AML-193 (cell line): ENCODE results near the gene ZNF417.
"Not testable (repeated sequence)": the region's sequence is repeated elsewhere in the genome, so short reads cannot be mapped to it uniquely, and the experiment has no call there.

Experiments
- DNase-seq, 2 experiments: peaks; one replicate each; lab custom pipeline; 2025; lab: John Stamatoyannopoulos, UW

Gene ZNF417

GRCh38 chr19:57887195-57887941 lies 29.0 kb downstream of the ZNF417 start:
- no peak for DNase-seq

DNA sequence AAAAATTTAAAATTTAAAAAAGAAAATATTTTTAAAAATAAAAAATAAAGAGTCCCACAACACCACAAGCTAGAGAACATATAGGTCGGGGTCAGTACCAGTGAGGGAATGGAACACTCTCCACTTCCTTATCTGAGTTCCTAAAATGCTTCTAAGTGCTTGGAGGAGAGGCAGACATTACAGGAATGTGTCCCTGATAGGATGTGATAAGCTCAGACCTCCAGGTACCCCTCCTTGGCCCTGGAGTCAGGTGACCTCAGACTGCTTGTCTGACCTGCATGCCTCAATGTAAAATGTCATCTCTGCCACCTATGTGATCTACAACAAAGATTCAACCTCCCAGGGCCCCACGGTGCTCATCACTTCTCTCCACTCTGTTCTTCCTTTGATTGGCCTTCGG lies 30.3 kb downstream of the ZNF417 start:
- no peak for DNase-seq

DNA sequence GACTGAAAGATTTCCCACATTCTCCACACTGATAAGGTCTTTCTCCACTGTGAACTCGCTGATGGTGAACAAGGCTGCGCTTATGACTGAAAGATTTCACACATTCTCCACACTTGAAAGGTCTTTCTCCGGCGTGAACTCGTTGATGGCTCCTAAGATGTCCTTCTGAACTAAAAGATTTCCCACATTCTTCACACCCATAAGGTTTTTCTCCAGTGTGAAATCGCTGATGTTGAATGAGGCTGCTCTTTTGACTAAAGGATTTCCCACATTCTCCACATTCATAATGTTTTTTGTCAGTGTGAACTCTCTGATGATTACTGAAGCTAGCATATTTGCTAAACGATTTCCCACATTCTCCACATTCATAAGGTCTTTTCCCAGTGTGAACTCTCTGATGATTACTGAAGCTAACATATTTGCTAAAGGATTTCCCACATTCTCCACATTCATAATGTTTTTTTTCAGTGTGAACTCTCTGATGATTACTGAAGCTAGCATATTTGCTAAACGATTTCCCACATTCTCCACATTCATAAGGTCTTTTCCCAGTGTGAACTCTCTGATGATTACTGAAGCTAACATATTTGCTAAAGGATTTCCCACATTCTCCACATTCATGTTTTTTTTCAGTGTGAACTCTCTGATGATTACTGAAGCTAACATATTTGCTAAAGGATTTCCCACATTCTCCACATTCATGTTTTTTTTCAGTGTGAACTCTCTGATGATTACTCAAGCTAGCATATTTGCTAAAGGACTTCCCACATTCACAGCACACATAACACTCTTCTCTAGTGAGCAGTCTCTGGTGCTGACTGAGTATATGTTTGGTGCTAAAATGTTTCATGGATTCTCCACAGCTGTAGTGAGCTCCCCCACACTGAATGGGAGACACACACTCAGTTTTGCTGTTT lies 42.3 kb downstream of the ZNF417 start:
- not testable (repeated sequence) for DNase-seq

DNA sequence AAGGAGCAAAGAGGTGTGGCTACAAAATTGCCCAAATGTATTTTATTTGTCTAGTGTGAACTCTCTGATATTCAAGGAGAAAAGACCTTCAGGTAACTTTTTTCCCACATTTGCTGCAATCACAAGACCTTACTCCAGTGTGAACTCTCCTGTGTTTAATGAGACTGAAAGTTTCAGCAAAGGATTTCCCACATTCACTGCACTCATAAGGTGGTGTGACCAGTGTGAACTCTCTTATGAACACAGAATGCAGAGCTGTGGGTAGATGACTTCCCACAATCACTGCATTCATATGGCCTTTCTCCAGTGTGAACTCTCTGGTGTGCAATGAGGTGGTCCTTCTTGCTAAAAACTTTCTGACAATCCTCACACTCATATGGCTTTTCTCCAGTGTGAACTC lies 43.9 kb downstream of the ZNF417 start:
- DNase-seq = no peak

DNA sequence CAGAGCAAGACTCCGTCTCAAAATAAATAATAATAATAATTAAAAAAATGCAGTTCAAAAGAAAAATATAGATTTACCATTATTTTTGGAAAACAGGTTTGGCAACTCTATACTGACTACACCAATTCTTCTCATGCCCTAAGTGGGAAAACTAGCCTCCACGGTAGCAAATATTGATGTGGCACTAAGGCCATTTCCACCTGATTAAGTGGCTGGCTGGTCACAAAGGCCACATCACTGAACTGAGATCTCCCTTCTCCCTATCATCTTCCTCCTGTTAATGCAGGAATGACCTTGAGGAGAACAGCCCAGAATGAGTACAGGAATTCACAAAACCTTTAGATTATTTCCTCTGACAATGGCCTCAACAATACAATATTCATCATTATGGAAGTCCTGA lies 46.2 kb downstream of the ZNF417 start:
- no peak for DNase-seq

GRCh38 chr19:57869655-57870054 lies 46.7 kb downstream of the ZNF417 start:
- not testable (repeated sequence) for DNase-seq

GRCh38 chr19:57867868-57868492 lies 48.4 kb downstream of the ZNF417 start:
- no peak for DNase-seq
